ENCODE results near the gene FGD4.

GRCh38 chr12:32448586-32448985, 49.2 kb downstream of the FGD4 start:
- TF ChIP-seq CTCF (IDR thresholded peaks at IDR 0.05) (no peak), FOXP1 (CRISPR knock-in tag; IDR thresholded peaks at IDR 0.05; ENCODE audit: borderline replicate concordance) (no peak), JUN (CRISPR knock-in tag; IDR thresholded peaks at IDR 0.05) (no peak), ZNF512 (CRISPR knock-in tag; IDR thresholded peaks at IDR 0.05; ENCODE audit: borderline replicate concordance) (no peak), CREM (CRISPR knock-in tag; IDR thresholded peaks at IDR 0.05) (no peak), USF1 (CRISPR knock-in tag; IDR thresholded peaks at IDR 0.05) (no peak), PRDM15 (CRISPR knock-in tag; IDR thresholded peaks at IDR 0.05) (no peak), MLX (CRISPR knock-in tag; IDR thresholded peaks at IDR 0.05) (no peak), ATF2 (CRISPR knock-in tag; IDR thresholded peaks at IDR 0.05; ENCODE audit: borderline replicate concordance, low read depth) (no peak), ZNF423 (CRISPR knock-in tag; IDR thresholded peaks at IDR 0.05) (no peak), NR3C1 (CRISPR knock-in tag; conservative IDR thresholded peaks at IDR 0.05; ENCODE audit: low read depth) (no peak)

Data from WTC11 (cell line).